K562 (cell line): Measurements from ENCODE around the gene ZSCAN5C. TPM values are rescaled to one million over a fixed set of nuclear protein-coding genes. Genes with fewer than 3 reads are reported as not detected.

ENCODE experiments used
- ATAC-seq: fragments of 200-7000 bp; cut with Tn5 transposase; 3 replicates; pipeline ENCODE4 v1.9.1; 2020; ENCODE audit warnings: moderate library complexity
- BruUV-seq: library from RNA; stranded (reverse); fragments of 400-500 nt; replicated peaks from 2 replicates; lab custom pipeline; 2021; lab: Mats Ljungman, UMichigan
- CTCF ChIA-PET: fragments of 300-600 bp; formaldehyde crosslinking; extraction: SDS; loops from one replicate; lab custom pipeline; 2021; ENCODE audit warnings: low intra/inter-chr PET ratio; lab: Yijun Ruan, JAX
- POLR2A ChIA-PET: fragments of 300-600, 350-650 bp; sonication (Branson Sonifier 250); formaldehyde crosslinking; extraction: SDS; loops from one replicate; lab custom pipeline; 2021; ENCODE audit warnings: antibody characterized with exemption, inconsistent platforms; lab: Yijun Ruan, JAX
- DNase-seq, 4 experiments: peaks; one replicate each; pipeline versions ENCODE4 v3.0.0 to v3.0.0-alpha.2; 2011 to 2018; ENCODE audit warnings: low spot score in 3 of 4, mixed read lengths in 3 of 4; ENCODE audit errors: extremely low read depth in 1 of 4
- FAIRE-seq: peaks from 2 replicates; lab custom pipeline; 2011; peaks lifted over from hg19 to GRCh38; lab: Jason Lieb, UNC
- H2AFZ ChIP-seq: 2 replicates; pipeline ENCODE4 v1.6.0; 2011; ENCODE audit warnings: low read depth, low read length, control low read depth, inconsistent platforms
- H3K27ac ChIP-seq: fragments of 200-600 bp; 3 replicates; pipeline ENCODE4 v1.8.0; 2011; ENCODE audit warnings: low read depth, mild to moderate bottlenecking, control low read depth, inconsistent platforms, low read length, moderate library complexity, mixed read lengths; ENCODE audit errors: extremely low read depth
- H3K27me3 ChIP-seq, 2 experiments: fragments of 300-600 bp in 1 of 2; 2 replicates in 1 of 2; 3 replicates in 1 of 2; pipeline versions ENCODE4 v1.6.0 to v1.8.0; 2011; ENCODE audit warnings: inconsistent platforms in 2 of 2, low read length in 2 of 2, mild to moderate bottlenecking in 1 of 2, mixed read lengths in 1 of 2, moderate library complexity in 1 of 2; ENCODE audit not compliant: control insufficient read depth in 2 of 2, insufficient read depth in 2 of 2
- H3K36me3 ChIP-seq: fragments of 300-600 bp; 3 replicates; pipeline ENCODE4 v1.8.0; 2011; ENCODE audit warnings: mild to moderate bottlenecking, low read length, inconsistent platforms; ENCODE audit not compliant: control insufficient read depth, insufficient read depth
- H3K4me1 ChIP-seq, 2 experiments: fragments of 200-600 bp in 1 of 2; replicated peaks in 1 of 2; 2 replicates in 1 of 2; 3 replicates in 1 of 2; pipeline versions ENCODE4 v1.5.1 to v1.8.0; 2011; ENCODE audit warnings: inconsistent platforms in 2 of 2, low read length in 2 of 2, mild to moderate bottlenecking in 1 of 2, mixed read lengths in 1 of 2, moderate library complexity in 1 of 2; ENCODE audit not compliant: control insufficient read depth in 2 of 2, insufficient read depth in 2 of 2
- H3K4me2 ChIP-seq: 2 replicates; pipeline ENCODE4 v1.6.1; 2011; ENCODE audit warnings: low read length, control low read depth, inconsistent platforms, mixed read lengths; ENCODE audit not compliant: insufficient read depth
- H3K4me3 ChIP-seq: fragments of 200-600 bp; sonication (generic), shearing (Covaris generic); 2 replicates; pipeline ENCODE4 v1.5.1; 2016; ENCODE audit warnings: control low read depth, inconsistent platforms
- H3K79me2 ChIP-seq: fragments of 200-600 bp; 3 replicates; pipeline ENCODE4 v1.8.0; 2011; ENCODE audit warnings: low read length, inconsistent platforms; ENCODE audit not compliant: control insufficient read depth, insufficient read depth
- H3K9ac ChIP-seq, 2 experiments: 2 replicates each; pipeline versions ENCODE4 v1.6.0 to v1.6.1; 2011; ENCODE audit warnings: low read depth in 2 of 2, low read length in 2 of 2, control low read depth in 1 of 2, inconsistent platforms in 1 of 2, mild to moderate bottlenecking in 1 of 2, mixed read lengths in 1 of 2; ENCODE audit not compliant: insufficient read depth in 1 of 2
- H3K9me1 ChIP-seq: one replicate; pipeline ENCODE4 v1.6.0; 2011; ENCODE audit warnings: inconsistent platforms, mild to moderate bottlenecking, low read length, moderate library complexity; ENCODE audit not compliant: control insufficient read depth, insufficient read depth
- H3K9me3 ChIP-seq: replicated peaks from 2 replicates; pipeline ENCODE4 v1.5.1; 2011; ENCODE audit warnings: low read depth, low read length, inconsistent platforms; ENCODE audit not compliant: control insufficient read depth, insufficient read depth
- H4K20me1 ChIP-seq: replicated peaks from 2 replicates; pipeline ENCODE4 v1.6.1; 2011; ENCODE audit warnings: low read length, inconsistent platforms, mixed read lengths; ENCODE audit not compliant: control insufficient read depth, insufficient read depth
- CCAR2 ChIP-seq: fragments of 200-400 bp; formaldehyde crosslinking; IDR thresholded peaks from 2 replicates; pipeline ENCODE4 v1.6.1; 2017; ENCODE audit warnings: mild to moderate bottlenecking, low read depth, low read length
- IRF2 ChIP-seq: sonication (generic); formaldehyde crosslinking; IDR thresholded peaks from 2 replicates; pipeline ENCODE4 v1.8.1; 2022; ENCODE audit warnings: mild to moderate bottlenecking, missing genetic modification reagents
- KDM5B ChIP-seq: fragments of 200-600 bp; sonication (generic); IDR thresholded peaks from 2 replicates; pipeline ENCODE4 v1.6.1; 2012; ENCODE audit warnings: low read depth, mild to moderate bottlenecking, moderate library complexity, low read length, control low read depth, inconsistent platforms; ENCODE audit not compliant: insufficient replicate concordance
- MCM2 ChIP-seq: fragments of 450-650 bp; IDR thresholded peaks from 2 replicates; pipeline ENCODE4 v1.6.1; 2017; ENCODE audit warnings: low read depth, mild to moderate bottlenecking
- NFIC ChIP-seq: fragments of 450-650 bp; IDR thresholded peaks from 2 replicates; pipeline ENCODE4 v1.6.1; 2017; ENCODE audit warnings: mild to moderate bottlenecking, inconsistent platforms
- NR1H2 ChIP-seq: sonication (generic); formaldehyde crosslinking; IDR thresholded peaks from 2 replicates; pipeline ENCODE4 v1.4.0; 2020; ENCODE audit warnings: mild to moderate bottlenecking, missing genetic modification reagents
- RFX5 ChIP-seq: IDR thresholded peaks from 2 replicates; pipeline ENCODE4 v1.6.1; 2011; ENCODE audit warnings: low read depth, mild to moderate bottlenecking, improper control_type of control experiment, low read length
- SP1 ChIP-seq: sonication (generic); formaldehyde crosslinking; IDR thresholded peaks from 2 replicates; pipeline ENCODE4 v1.8.1; 2022; ENCODE audit warnings: mild to moderate bottlenecking, missing genetic modification reagents
- TBP ChIP-seq: optimal IDR thresholded peaks from 2 replicates; pipeline ENCODE3; 2011; ENCODE audit warnings: low read depth, low read length, improper control_type of control experiment
- TCF7 ChIP-seq: sonication (generic); IDR thresholded peaks from 2 replicates; pipeline ENCODE4 v1.6.1; 2016; ENCODE audit warnings: antibody characterized with exemption, borderline replicate concordance
- TFAM ChIP-seq: fragments of 250-450 bp; sonication (Bioruptor Pico); conservative IDR thresholded peaks from 2 replicates; pipeline ENCODE4 v1.5.0; 2021; ENCODE audit warnings: mild to moderate bottlenecking, moderate library complexity
- ZNF124 ChIP-seq: sonication (generic); formaldehyde crosslinking; IDR thresholded peaks from 2 replicates; pipeline ENCODE4 v1.8.1; 2022; ENCODE audit warnings: missing genetic modification reagents
- ZNF239 ChIP-seq: fragments of 250-450 bp; sonication (Bioruptor Pico); IDR thresholded peaks from 2 replicates; pipeline ENCODE4 v1.4.0; 2020; ENCODE audit warnings: mild to moderate bottlenecking
- WGBS: fragments of 100-300 bp; shearing (Covaris generic); methylation state at CpG from one replicate; pipeline ENCODE4 v1.1.6; 2016; ENCODE audit warnings: low coverage, mixed read lengths; ENCODE audit not compliant: insufficient coverage; ENCODE audit errors: missing lambda C conversion rate; 5-methylcytosine and 5-hydroxymethylcytosine counted together
- in situ Hi-C: fragments of 300-500 bp; cut with MboI; formaldehyde crosslinking; loops from 4 replicates; pipeline ENCODE4 v1.15.0; 2018; ENCODE audit warnings: inconsistent platforms, mixed read lengths
- intact Hi-C: fragments of 100-400 bp; cut with micrococcal nuclease; formaldehyde crosslinking; loops from 2 replicates; pipeline ENCODE4 v1.14.2; 2022
- polyA plus RNA-seq, 8 experiments: library from polyadenylated mRNA; depleted of rRNA in 4 of 8; stranded (reverse) in 5 of 8; unstranded in 3 of 8; fragments of >200 nt; fragmentation: Nextera tagmentation in 2 of 8; fragmentation: Illumina TruSeq in 1 of 8; extraction: Ambion mirVana in 2 of 8; extraction: Trizol in 1 of 8; gene quantifications; 2 replicates each; pipeline versions ENCODE4 v1.2.1 to v1.2.3, GENCODE V29; 2011 to 2014; ENCODE audit warnings: inconsistent platforms in 1 of 8, missing spikeins in 1 of 8
- total RNA-seq, 7 experiments: library from RNA; depleted of rRNA in 6 of 7; stranded (reverse); fragments of >200 nt in 6 of 7; fragmentation: Illumina TruSeq in 2 of 7; extraction: Trizol in 2 of 7; gene quantifications; 2 replicates each; pipeline versions ENCODE4 v1.2.1 to v1.2.3, GENCODE V29; 2011 to 2021; ENCODE audit warnings: low replicate concordance in 1 of 7
- TF ChIP-seq, protein P1 (sequence below), 3 experiments: IDR thresholded peaks in 2 of 3; conservative IDR thresholded peaks in 1 of 3; 2 replicates each; pipeline ENCODE4 v1.5.1; 2011 to 2012; ENCODE audit warnings: low read length in 3 of 3, mild to moderate bottlenecking in 3 of 3, control low read depth in 2 of 3, improper control_type of control experiment in 1 of 3, inconsistent platforms in 1 of 3, low read depth in 1 of 3, mixed read lengths in 1 of 3, moderate library complexity in 1 of 3; ENCODE audit not compliant: insufficient read depth in 2 of 3
- TF ChIP-seq, protein P2 (sequence below): fragments of 450-650 bp; conservative IDR thresholded peaks from 2 replicates; pipeline ENCODE4 v1.6.1; 2016; ENCODE audit warnings: missing genetic modification characterization, low read depth, mild to moderate bottlenecking, control low read depth, missing compliant biosample characterization
- TF ChIP-seq, protein P3 (sequence below): sonication (generic); formaldehyde crosslinking; IDR thresholded peaks from 2 replicates; pipeline ENCODE4 v1.8.1; 2022; ENCODE audit warnings: missing genetic modification reagents

Gene ZSCAN5C
- total and polyA plus RNA-seq, 9 of the 15 experiments (the other 6 are each of a cell fraction or from before 2014, with no cell fraction given), result 0.07 TPM; not detected in 8

DNA sequence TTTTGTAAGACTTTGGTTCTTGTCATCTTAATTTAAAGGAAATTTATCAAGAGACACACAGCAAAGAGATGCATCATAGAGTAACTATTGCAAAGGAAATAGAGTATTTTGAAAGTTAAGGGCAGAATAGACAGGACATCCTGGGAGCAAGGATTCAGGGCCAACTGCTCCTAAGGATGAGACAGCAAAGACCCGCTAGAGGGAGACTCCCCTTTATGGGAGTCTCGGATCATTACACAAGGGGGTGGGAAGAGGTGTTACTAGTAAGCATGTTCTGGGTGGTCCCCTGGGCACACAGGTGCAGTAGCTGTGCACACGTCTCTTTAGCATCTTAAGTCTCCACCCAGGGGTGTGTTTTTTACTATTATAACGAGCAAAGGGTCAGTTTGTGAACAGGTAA is 9.6 kb downstream of the ZSCAN5C start (continued):
- TF ChIP-seq, protein P1, sequence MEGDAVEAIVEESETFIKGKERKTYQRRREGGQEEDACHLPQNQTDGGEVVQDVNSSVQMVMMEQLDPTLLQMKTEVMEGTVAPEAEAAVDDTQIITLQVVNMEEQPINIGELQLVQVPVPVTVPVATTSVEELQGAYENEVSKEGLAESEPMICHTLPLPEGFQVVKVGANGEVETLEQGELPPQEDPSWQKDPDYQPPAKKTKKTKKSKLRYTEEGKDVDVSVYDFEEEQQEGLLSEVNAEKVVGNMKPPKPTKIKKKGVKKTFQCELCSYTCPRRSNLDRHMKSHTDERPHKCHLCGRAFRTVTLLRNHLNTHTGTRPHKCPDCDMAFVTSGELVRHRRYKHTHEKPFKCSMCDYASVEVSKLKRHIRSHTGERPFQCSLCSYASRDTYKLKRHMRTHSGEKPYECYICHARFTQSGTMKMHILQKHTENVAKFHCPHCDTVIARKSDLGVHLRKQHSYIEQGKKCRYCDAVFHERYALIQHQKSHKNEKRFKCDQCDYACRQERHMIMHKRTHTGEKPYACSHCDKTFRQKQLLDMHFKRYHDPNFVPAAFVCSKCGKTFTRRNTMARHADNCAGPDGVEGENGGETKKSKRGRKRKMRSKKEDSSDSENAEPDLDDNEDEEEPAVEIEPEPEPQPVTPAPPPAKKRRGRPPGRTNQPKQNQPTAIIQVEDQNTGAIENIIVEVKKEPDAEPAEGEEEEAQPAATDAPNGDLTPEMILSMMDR (IDR thresholded peaks at IDR 0.05 in 2 of 3, conservative IDR thresholded peaks at IDR 0.05 in 1 of 3; ENCODE audit: insufficient read depth in 2 of 3, low read depth in 1 of 3, low read length in 3 of 3), result peak in 2 of 3 experiments; percentile 22 to 38; a peak in 2 of 6 replicates
- TF ChIP-seq TCF7, result no peak
- TF ChIP-seq, all 486 proteins: peak for 2

DNA sequence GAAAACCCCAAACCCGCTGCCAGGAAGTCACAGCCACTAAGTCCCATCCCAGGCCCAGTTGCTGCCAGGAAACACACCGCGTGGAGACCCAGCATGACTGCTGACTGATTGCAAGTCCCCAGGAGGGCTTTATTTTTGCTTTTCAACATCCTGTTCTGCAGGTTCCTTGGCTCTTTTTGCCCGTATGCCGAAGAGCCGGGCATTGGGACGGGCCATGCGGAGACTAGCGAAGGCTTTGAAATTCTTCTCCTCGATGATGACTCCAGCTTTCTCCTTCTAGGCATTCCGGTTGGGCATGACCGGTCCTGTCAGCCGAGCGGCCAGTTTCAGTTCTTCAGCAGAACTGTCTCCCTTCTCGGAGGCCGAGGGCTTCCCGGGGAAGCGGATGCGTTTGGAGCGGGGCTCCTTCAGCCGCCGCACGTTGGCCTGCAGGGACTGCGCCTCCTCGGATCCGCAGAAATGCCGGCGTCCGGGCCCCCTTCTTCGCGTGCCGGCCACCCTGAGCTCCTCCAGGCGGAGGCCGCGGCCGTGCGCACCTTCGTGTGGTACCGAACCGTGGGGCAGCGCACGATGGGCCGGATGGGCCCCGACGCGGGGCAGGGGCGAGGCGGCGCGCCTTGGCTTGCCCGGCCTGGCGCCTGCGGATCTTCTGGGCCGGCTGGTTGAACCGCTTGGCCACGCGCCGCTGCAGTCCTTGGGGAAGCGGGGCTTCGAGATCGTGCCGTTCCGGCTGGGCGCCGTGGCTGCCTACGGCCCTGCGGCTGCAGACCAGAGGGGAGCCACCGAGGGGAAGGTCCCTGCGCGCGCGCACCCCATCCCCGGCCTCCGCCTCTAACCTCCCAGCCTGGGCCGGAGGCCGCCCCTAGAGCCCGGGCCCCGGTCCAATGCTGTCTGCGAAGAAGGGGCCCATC is 15.2 kb downstream of the ZSCAN5C start:
- peaks cover 0 to 10% of the 10 kb centered on the region in 2 experiments; a peak in 3 of 5 replicates for H3K4me1 ChIP-seq
- no peak overlapping the region for H3K9ac ChIP-seq
- CTCF ChIA-PET, result no interaction called here
- POLR2A ChIA-PET, result interaction anchor here (0.6 kb wide), 1 partner anchor 200 kb away, joined by 3 read pairs; no protein-coding TSS in a partner anchor
- no peak overlapping the region for H3K4me3 ChIP-seq
- H3K9me1 ChIP-seq, result no peaks in the 10 kb centered on the region
- no peaks in the 10 kb centered on the region for H3K79me2 ChIP-seq
- no peaks in the 10 kb centered on the region for H4K20me1 ChIP-seq
- no peak overlapping the region for H3K4me2 ChIP-seq
- FAIRE-seq (no peak), ATAC-seq (no peak), DNase-seq (no peak)
- 56% methylated on average over 25 of the region's 79 CpGs for WGBS
- peaks cover 0 to 33% of the 10 kb centered on the region in 2 experiments; a peak in 3 of 5 replicates for H3K27me3 ChIP-seq
- in situ Hi-C loops (no loop called here), intact Hi-C loops (no loop called here)
- no peaks in the 10 kb centered on the region for H3K36me3 ChIP-seq
- no peak overlapping the region for H3K27ac ChIP-seq
- peaks cover 2% of the 10 kb centered on the region; the same call in 1 of the 2 replicates for H3K9me3 ChIP-seq
- H2AFZ ChIP-seq, result no peak overlapping the region
- no TSS peak for BruUV-seq
- TF ChIP-seq TFAM (CRISPR knock-in tag) (no peak), NR1H2 (CRISPR knock-in tag) (no peak), ZNF239 (CRISPR knock-in tag) (no peak), NFIC (no peak), IRF2 (no peak), CCAR2 (no peak), MCM2 (no peak), KDM5B (no peak), RFX5 (no peak), SP1 (CRISPR knock-in tag) (no peak), ZNF124 (no peak), TBP (no peak)
- TF ChIP-seq, protein P2, sequence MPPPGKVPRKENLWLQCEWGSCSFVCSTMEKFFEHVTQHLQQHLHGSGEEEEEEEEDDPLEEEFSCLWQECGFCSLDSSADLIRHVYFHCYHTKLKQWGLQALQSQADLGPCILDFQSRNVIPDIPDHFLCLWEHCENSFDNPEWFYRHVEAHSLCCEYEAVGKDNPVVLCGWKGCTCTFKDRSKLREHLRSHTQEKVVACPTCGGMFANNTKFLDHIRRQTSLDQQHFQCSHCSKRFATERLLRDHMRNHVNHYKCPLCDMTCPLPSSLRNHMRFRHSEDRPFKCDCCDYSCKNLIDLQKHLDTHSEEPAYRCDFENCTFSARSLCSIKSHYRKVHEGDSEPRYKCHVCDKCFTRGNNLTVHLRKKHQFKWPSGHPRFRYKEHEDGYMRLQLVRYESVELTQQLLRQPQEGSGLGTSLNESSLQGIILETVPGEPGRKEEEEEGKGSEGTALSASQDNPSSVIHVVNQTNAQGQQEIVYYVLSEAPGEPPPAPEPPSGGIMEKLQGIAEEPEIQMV, result no peak
- TF ChIP-seq, protein P3, sequence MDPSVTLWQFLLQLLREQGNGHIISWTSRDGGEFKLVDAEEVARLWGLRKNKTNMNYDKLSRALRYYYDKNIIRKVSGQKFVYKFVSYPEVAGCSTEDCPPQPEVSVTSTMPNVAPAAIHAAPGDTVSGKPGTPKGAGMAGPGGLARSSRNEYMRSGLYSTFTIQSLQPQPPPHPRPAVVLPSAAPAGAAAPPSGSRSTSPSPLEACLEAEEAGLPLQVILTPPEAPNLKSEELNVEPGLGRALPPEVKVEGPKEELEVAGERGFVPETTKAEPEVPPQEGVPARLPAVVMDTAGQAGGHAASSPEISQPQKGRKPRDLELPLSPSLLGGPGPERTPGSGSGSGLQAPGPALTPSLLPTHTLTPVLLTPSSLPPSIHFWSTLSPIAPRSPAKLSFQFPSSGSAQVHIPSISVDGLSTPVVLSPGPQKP (CRISPR knock-in tag), result no peak
